ENCODE measurements around the gene ARHGEF19. TPM values are rescaled to one million over a fixed set of nuclear protein-coding genes. Genes with fewer than 3 reads are reported as not detected.

Gene ARHGEF19
- total RNA-seq, 1 experiment from 2014 or later, result 21.1 TPM

- H4K20me1 ChIP-seq (ENCODE audit: control insufficient read depth, insufficient read depth, insufficient read length), result no peaks in the 10 kb centered on the region
- TF ChIP-seq CTCF (conservative IDR thresholded peaks at IDR 0.05), result no peak
- H3K14ac ChIP-seq (ENCODE audit: insufficient read depth, low read length), result peak overlapping the region; percentile 93
- H2BK5ac ChIP-seq (ENCODE audit: insufficient read length, low read length), result no peak overlapping the region
- no peaks in the 10 kb centered on the region for H3K36me3 Mint-ChIP-seq (ENCODE audit: insufficient read depth in 1 of 3, low read depth in 3 of 3)
- peak overlapping the region; percentile 54 for H3K4me2 ChIP-seq (ENCODE audit: insufficient read depth, insufficient read length, low read length)
- H2BK15ac ChIP-seq (ENCODE audit: low read depth, low read length), result no peak overlapping the region
- H3K9me3 ChIP-seq (ENCODE audit: control insufficient read depth, low read depth, low read length), result no peaks in the 10 kb centered on the region
- peak overlapping the region; percentile 96 for H2BK120ac ChIP-seq (ENCODE audit: low read depth, low read length, poor library complexity, severe bottlenecking)
- no peak overlapping the region for H2AFZ ChIP-seq (ENCODE audit: low read length)
- no peak overlapping the region for H3K27ac ChIP-seq (ENCODE audit: insufficient read length, low read depth, low read length)
- peak; percentile 91 for DNase-seq
- no peak overlapping the region for H4K5ac ChIP-seq (ENCODE audit: insufficient read length, low read depth, low read length)
- no peaks in the 10 kb centered on the region for H3K79me2 ChIP-seq (ENCODE audit: insufficient read depth, low read length)
- no peaks in the 10 kb centered on the region for H3K79me1 ChIP-seq (ENCODE audit: insufficient read depth, low read depth, low read length, poor library complexity, severe bottlenecking)
- H3K27ac Mint-ChIP-seq, result peak overlapping the region; percentile 11 to 89 (median 76); a peak in 2 of 7 replicates
- H3K4ac ChIP-seq (ENCODE audit: low read depth, low read length), result no peak overlapping the region
- no peak overlapping the region for H3K56ac ChIP-seq (ENCODE audit: insufficient read length, low read depth, low read length)
- H3K27me3 Mint-ChIP-seq (ENCODE audit: low read depth), result no peaks in the 10 kb centered on the region
- no peak overlapping the region for H4K91ac ChIP-seq (ENCODE audit: insufficient read length, low read depth, low read length)
- H2AK5ac ChIP-seq (ENCODE audit: insufficient read length, low read length), result no peak overlapping the region
- no peaks in the 10 kb centered on the region for H3K23me2 ChIP-seq (ENCODE audit: insufficient read length, low read depth, low read length, poor library complexity, severe bottlenecking)
- peak overlapping the region; percentile 53 for H2BK12ac ChIP-seq (ENCODE audit: insufficient read length, low read depth, low read length)
- no peak overlapping the region for H4K8ac ChIP-seq (replicated peaks; ENCODE audit: insufficient read length, low read depth, low read length)
- no peak overlapping the region for H2BK20ac ChIP-seq (ENCODE audit: low read depth, low read length, poor library complexity, severe bottlenecking)
- H3K4me1 ChIP-seq (ENCODE audit: insufficient read depth, low read length), result peaks cover 11% of the 10 kb centered on the region
- H3K23ac ChIP-seq (ENCODE audit: insufficient read length, low read depth, low read length), result no peak overlapping the region
- H3K9me3 Mint-ChIP-seq, result no peaks in the 10 kb centered on the region
- H3K18ac ChIP-seq (ENCODE audit: insufficient read length, low read depth, low read length), result peak overlapping the region; percentile 93
- no peak overlapping the region for H3T11ph ChIP-seq (ENCODE audit: low read length)
- peak overlapping the region; percentile 64 to 79 for H3K4me3 Mint-ChIP-seq
- peaks cover 38 to 53% of the 10 kb centered on the region in 2 experiments for H3K4me1 Mint-ChIP-seq
- H3K27me3 ChIP-seq (ENCODE audit: insufficient read depth, low read length), result no peaks in the 10 kb centered on the region
- peak overlapping the region; percentile 60 for H3K9ac ChIP-seq (ENCODE audit: extremely low read depth, insufficient read length, low read length)
- WGBS (ENCODE audit: extremely low coverage, insufficient read length, low lambda C conversion rate), result no CpG with 5 or more reads among the region's 60 CpGs
Measured at GRCh38 chr1:16167331-16168143, 44.9 kb downstream of the ARHGEF19 start.
